ENCODE measurements around the gene BCAN.

- TF ChIP-seq CTCF (IDR thresholded peaks at IDR 0.05 in 8 of 11, conservative IDR thresholded peaks at IDR 0.05 in 3 of 11) = no peak
- TF ChIP-seq POLR2A (IDR thresholded peaks at IDR 0.05) = no peak
- TF ChIP-seq POLR2AphosphoS5 (IDR thresholded peaks at IDR 0.05) = no peak
These were observed 46.9 kb upstream of the BCAN start for GRCh38 chr1:156595016-156595415.

Data from spleen (tissue), 7 donors.